K562 (cell line): ENCODE results near the gene SCN4A. TPM values are rescaled to one million over a fixed set of nuclear protein-coding genes. Genes with fewer than 3 reads are reported as not detected.

Source experiments
- ATAC-seq: fragments of 200-7000 bp; cut with Tn5 transposase; 3 replicates; pipeline ENCODE4 v1.9.1; 2020; ENCODE audit warnings: moderate library complexity
- BruUV-seq: library from RNA; stranded (reverse); fragments of 400-500 nt; replicated peaks from 2 replicates; lab custom pipeline; 2021; lab: Mats Ljungman, UMichigan
- CTCF ChIA-PET: fragments of 300-600 bp; formaldehyde crosslinking; extraction: SDS; loops from one replicate; lab custom pipeline; 2021; ENCODE audit warnings: low intra/inter-chr PET ratio; lab: Yijun Ruan, JAX
- POLR2A ChIA-PET: fragments of 300-600, 350-650 bp; sonication (Branson Sonifier 250); formaldehyde crosslinking; extraction: SDS; loops from one replicate; lab custom pipeline; 2021; ENCODE audit warnings: antibody characterized with exemption, inconsistent platforms; lab: Yijun Ruan, JAX
- DNase-seq, 4 experiments: peaks; one replicate each; pipeline versions ENCODE4 v3.0.0 to v3.0.0-alpha.2; 2011 to 2018; ENCODE audit warnings: low spot score in 3 of 4, mixed read lengths in 3 of 4; ENCODE audit errors: extremely low read depth in 1 of 4
- FAIRE-seq: peaks from 2 replicates; lab custom pipeline; 2011; peaks lifted over from hg19 to GRCh38; lab: Jason Lieb, UNC
- H2AFZ ChIP-seq: 2 replicates; pipeline ENCODE4 v1.6.0; 2011; ENCODE audit warnings: low read depth, low read length, control low read depth, inconsistent platforms
- H3K27ac ChIP-seq: fragments of 200-600 bp; 3 replicates; pipeline ENCODE4 v1.8.0; 2011; ENCODE audit warnings: low read depth, mild to moderate bottlenecking, control low read depth, inconsistent platforms, low read length, moderate library complexity, mixed read lengths; ENCODE audit errors: extremely low read depth
- H3K27me3 ChIP-seq, 2 experiments: fragments of 300-600 bp in 1 of 2; 2 replicates in 1 of 2; 3 replicates in 1 of 2; pipeline versions ENCODE4 v1.6.0 to v1.8.0; 2011; ENCODE audit warnings: inconsistent platforms in 2 of 2, low read length in 2 of 2, mild to moderate bottlenecking in 1 of 2, mixed read lengths in 1 of 2, moderate library complexity in 1 of 2; ENCODE audit not compliant: control insufficient read depth in 2 of 2, insufficient read depth in 2 of 2
- H3K36me3 ChIP-seq: fragments of 300-600 bp; 3 replicates; pipeline ENCODE4 v1.8.0; 2011; ENCODE audit warnings: mild to moderate bottlenecking, low read length, inconsistent platforms; ENCODE audit not compliant: control insufficient read depth, insufficient read depth
- H3K4me1 ChIP-seq, 2 experiments: fragments of 200-600 bp in 1 of 2; replicated peaks in 1 of 2; 2 replicates in 1 of 2; 3 replicates in 1 of 2; pipeline versions ENCODE4 v1.5.1 to v1.8.0; 2011; ENCODE audit warnings: inconsistent platforms in 2 of 2, low read length in 2 of 2, mild to moderate bottlenecking in 1 of 2, mixed read lengths in 1 of 2, moderate library complexity in 1 of 2; ENCODE audit not compliant: control insufficient read depth in 2 of 2, insufficient read depth in 2 of 2
- H3K4me2 ChIP-seq: 2 replicates; pipeline ENCODE4 v1.6.1; 2011; ENCODE audit warnings: low read length, control low read depth, inconsistent platforms, mixed read lengths; ENCODE audit not compliant: insufficient read depth
- H3K4me3 ChIP-seq: fragments of 200-600 bp; sonication (generic), shearing (Covaris generic); 2 replicates; pipeline ENCODE4 v1.5.1; 2016; ENCODE audit warnings: control low read depth, inconsistent platforms
- H3K79me2 ChIP-seq: fragments of 200-600 bp; 3 replicates; pipeline ENCODE4 v1.8.0; 2011; ENCODE audit warnings: low read length, inconsistent platforms; ENCODE audit not compliant: control insufficient read depth, insufficient read depth
- H3K9ac ChIP-seq, 2 experiments: 2 replicates each; pipeline versions ENCODE4 v1.6.0 to v1.6.1; 2011; ENCODE audit warnings: low read depth in 2 of 2, low read length in 2 of 2, control low read depth in 1 of 2, inconsistent platforms in 1 of 2, mild to moderate bottlenecking in 1 of 2, mixed read lengths in 1 of 2; ENCODE audit not compliant: insufficient read depth in 1 of 2
- H3K9me1 ChIP-seq: one replicate; pipeline ENCODE4 v1.6.0; 2011; ENCODE audit warnings: inconsistent platforms, mild to moderate bottlenecking, low read length, moderate library complexity; ENCODE audit not compliant: control insufficient read depth, insufficient read depth
- H3K9me3 ChIP-seq: replicated peaks from 2 replicates; pipeline ENCODE4 v1.5.1; 2011; ENCODE audit warnings: low read depth, low read length, inconsistent platforms; ENCODE audit not compliant: control insufficient read depth, insufficient read depth
- H4K20me1 ChIP-seq: replicated peaks from 2 replicates; pipeline ENCODE4 v1.6.1; 2011; ENCODE audit warnings: low read length, inconsistent platforms, mixed read lengths; ENCODE audit not compliant: control insufficient read depth, insufficient read depth
- BACH1 ChIP-seq: fragments of 200-800 bp; sonication (Bioruptor generic); IDR thresholded peaks from 2 replicates; pipeline ENCODE4 v1.6.1; 2016; ENCODE audit warnings: missing genetic modification characterization, missing compliant biosample characterization
- CAMTA2 ChIP-seq: fragments of 250-450 bp; sonication (Bioruptor Pico); conservative IDR thresholded peaks from 2 replicates; pipeline ENCODE4 v1.5.1; 2022
- POLR2A ChIP-seq: fragments of 450-650 bp; conservative IDR thresholded peaks from 2 replicates; pipeline ENCODE4 v1.6.1; 2016
- POLR2G ChIP-seq: fragments of 200-400 bp; formaldehyde crosslinking; IDR thresholded peaks from 2 replicates; pipeline ENCODE4 v1.6.1; 2017; ENCODE audit warnings: low read depth, mild to moderate bottlenecking, antibody characterized with exemption, low read length, moderate library complexity
- SMARCA5 ChIP-seq: fragments of 450-650 bp; IDR thresholded peaks from 2 replicates; pipeline ENCODE4 v1.6.1; 2016
- TRIM24 ChIP-seq, 2 experiments: fragments of 450-650 bp; IDR thresholded peaks; 2 replicates each; pipeline ENCODE4 v1.6.1; 2016
- YBX1 ChIP-seq: fragments of 450-650 bp; IDR thresholded peaks from 2 replicates; pipeline ENCODE4 v1.7.1; 2016; ENCODE audit warnings: mild to moderate bottlenecking
- ZBED1 ChIP-seq: IDR thresholded peaks from 2 replicates; pipeline ENCODE4 v1.6.1; 2014
- WGBS: fragments of 100-300 bp; shearing (Covaris generic); methylation state at CpG from one replicate; pipeline ENCODE4 v1.1.6; 2016; ENCODE audit warnings: low coverage, mixed read lengths; ENCODE audit not compliant: insufficient coverage; ENCODE audit errors: missing lambda C conversion rate; 5-methylcytosine and 5-hydroxymethylcytosine counted together
- in situ Hi-C: fragments of 300-500 bp; cut with MboI; formaldehyde crosslinking; loops from 4 replicates; pipeline ENCODE4 v1.15.0; 2018; ENCODE audit warnings: inconsistent platforms, mixed read lengths
- intact Hi-C: fragments of 100-400 bp; cut with micrococcal nuclease; formaldehyde crosslinking; loops from 2 replicates; pipeline ENCODE4 v1.14.2; 2022
- polyA plus RNA-seq, 8 experiments: library from polyadenylated mRNA; depleted of rRNA in 4 of 8; stranded (reverse) in 5 of 8; unstranded in 3 of 8; fragments of >200 nt; fragmentation: Nextera tagmentation in 2 of 8; fragmentation: Illumina TruSeq in 1 of 8; extraction: Ambion mirVana in 2 of 8; extraction: Trizol in 1 of 8; gene quantifications; 2 replicates each; pipeline versions ENCODE4 v1.2.1 to v1.2.3, GENCODE V29; 2011 to 2014; ENCODE audit warnings: inconsistent platforms in 1 of 8, missing spikeins in 1 of 8
- total RNA-seq, 7 experiments: library from RNA; depleted of rRNA in 6 of 7; stranded (reverse); fragments of >200 nt in 6 of 7; fragmentation: Illumina TruSeq in 2 of 7; extraction: Trizol in 2 of 7; gene quantifications; 2 replicates each; pipeline versions ENCODE4 v1.2.1 to v1.2.3, GENCODE V29; 2011 to 2021; ENCODE audit warnings: low replicate concordance in 1 of 7
- TF ChIP-seq, protein P1 (sequence below): fragments of 250-450 bp; sonication (Bioruptor Pico); IDR thresholded peaks from 2 replicates; pipeline ENCODE4 v1.9.0; 2021; ENCODE audit warnings: mild to moderate bottlenecking, inconsistent platforms
- TF ChIP-seq, protein P2 (sequence below): fragments of 250-450 bp; sonication (Bioruptor Pico); IDR thresholded peaks from 2 replicates; pipeline ENCODE4 v1.4.0; 2020; ENCODE audit warnings: borderline replicate concordance

SCN4A gene
- total and polyA plus RNA-seq, 9 of the 15 experiments (the other 6 are each of a cell fraction or from before 2014, with no cell fraction given) = 0.29 to 2.6 (median 1.4) TPM

DNA sequence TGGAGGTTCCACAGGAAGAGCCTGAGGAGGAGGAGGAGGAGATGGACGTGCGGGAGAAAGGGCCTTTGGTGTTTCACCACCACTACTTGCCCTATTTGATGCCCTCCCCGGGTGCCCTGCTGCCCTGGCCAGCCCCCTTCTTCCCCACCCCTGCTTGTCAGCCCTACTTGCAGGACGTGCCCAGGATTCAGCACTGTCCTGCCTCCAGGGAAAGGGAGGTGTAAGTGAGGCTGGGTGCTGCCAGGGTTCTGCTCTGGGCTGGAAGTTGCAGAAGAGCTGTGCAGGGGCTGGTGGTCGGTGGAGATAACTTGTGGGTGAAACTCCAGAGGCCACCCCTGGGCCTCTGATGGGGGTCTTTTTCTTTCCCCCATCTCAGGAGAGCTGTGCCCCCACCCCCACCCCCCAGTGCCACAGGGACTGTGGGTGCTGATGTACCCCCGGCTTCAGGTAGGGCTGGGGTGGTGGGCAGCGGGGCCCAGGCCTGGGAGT is 28.4 kb upstream of the SCN4A start:
- Histone ChIP-seq H3K9me3 (no peaks in the 10 kb centered on the region), H3K27ac (no peak overlapping the region), H3K4me3 (no peak overlapping the region), H2AFZ (no peak overlapping the region), H3K27me3 (no peaks in the 10 kb centered on the region; a peak in 1 of 5 replicates), H3K4me2 (no peak overlapping the region), H3K79me2 (peaks cover 15% of the 10 kb centered on the region), H3K9me1 (no peaks in the 10 kb centered on the region), H3K9ac (peak overlapping the region in 1 of 2 experiments; percentile 71; a peak in 1 of 4 replicates), H3K36me3 (peaks cover 31% of the 10 kb centered on the region), H3K4me1 (peaks cover 11 to 70% of the 10 kb centered on the region in 2 experiments), H4K20me1 (no peaks in the 10 kb centered on the region)
- no TSS peak for BruUV-seq
- 51% methylated on average over 3 of the region's 7 CpGs for WGBS
- FAIRE-seq = no peak
- intact Hi-C loops (no loop called here), in situ Hi-C loops (no loop called here)
- ATAC-seq = no peak; the same call in 2 of the 3 replicates
- peak in 2 of 4 experiments; percentile 5 to 11 for DNase-seq
- POLR2A ChIA-PET = interaction anchor here (0.6 to 1.0 kb wide), 2 partner anchors 15 to 71 kb away, joined by 3 to 4 read pairs; no protein-coding TSS in a partner anchor
- CTCF ChIA-PET = no interaction called here
- peak; percentile 51; the same call in 1 of the 2 replicates for TF ChIP-seq POLR2G
- TF ChIP-seq BACH1 (tag) = no peak
- 0 out of 2 replicates have a peak, but pooled peaks have one; percentile 35 for TF ChIP-seq POLR2A

DNA sequence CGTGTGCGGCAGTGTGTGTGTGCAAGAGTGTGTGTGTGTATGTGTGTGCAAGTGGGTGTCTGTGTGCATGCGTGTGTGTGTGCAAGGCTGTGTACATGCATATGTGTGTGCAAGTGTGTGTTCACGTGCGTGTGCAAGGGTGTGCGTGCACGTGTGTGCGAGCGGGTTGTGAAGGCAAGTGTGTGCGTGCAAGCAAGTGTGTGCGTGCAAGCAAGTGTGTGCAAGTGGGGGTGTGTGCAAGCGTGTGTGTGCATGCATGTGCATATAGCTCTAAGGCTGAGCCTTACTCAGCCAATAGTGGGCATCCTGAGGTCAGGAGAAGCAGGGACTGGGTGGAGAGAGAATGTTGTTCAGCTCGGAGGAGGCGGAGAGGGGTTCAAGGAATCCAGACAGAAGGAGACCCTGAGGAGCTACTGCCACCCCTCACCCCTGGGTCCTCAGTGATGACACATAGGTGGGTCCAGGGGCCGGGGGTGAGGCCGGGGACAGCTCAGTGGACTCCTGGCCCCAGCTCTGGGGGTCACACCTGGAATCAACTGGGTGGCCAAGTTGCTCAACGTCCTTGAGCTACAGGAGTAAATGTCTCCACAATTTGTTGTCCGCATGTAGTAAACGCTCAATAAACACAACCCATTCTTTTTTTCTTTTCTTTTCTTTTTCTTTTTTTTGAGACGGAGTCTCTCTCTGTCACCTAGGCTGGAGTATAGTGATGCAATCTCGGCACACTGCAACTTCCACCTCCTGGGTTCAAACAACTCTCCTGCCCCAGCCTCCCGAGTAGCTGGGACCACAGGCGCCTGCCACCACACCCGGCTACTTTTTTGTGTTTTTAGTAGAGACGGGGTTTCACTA is 27.2 kb upstream of the SCN4A start:
- in situ Hi-C loops (no loop called here), intact Hi-C loops (no loop called here)
- H3K4me3 ChIP-seq = no peak overlapping the region
- WGBS = 45% methylated on average over 23 of the region's 25 CpGs
- no peaks in the 10 kb centered on the region; a peak in 1 of 5 replicates for H3K27me3 ChIP-seq
- DNase-seq = peak in 2 of 4 experiments; percentile 6 to 8
- CTCF ChIA-PET = no interaction called here
- BruUV-seq = no TSS peak
- H3K9me1 ChIP-seq = no peaks in the 10 kb centered on the region
- H3K9me3 ChIP-seq = no peaks in the 10 kb centered on the region
- H3K27ac ChIP-seq = no peak overlapping the region
- H3K36me3 ChIP-seq = peaks cover 25% of the 10 kb centered on the region
- no peaks in the 10 kb centered on the region for H4K20me1 ChIP-seq
- ATAC-seq = no peak; the same call in 2 of the 3 replicates
- no peak overlapping the region for H2AFZ ChIP-seq
- no peak for FAIRE-seq
- POLR2A ChIA-PET = interaction anchor here (0.6 to 1.2 kb wide), 6 partner anchors 10 to 236 kb away, joined by 3 to 5 read pairs (median 3); no protein-coding TSS in a partner anchor
- peaks cover 6 to 59% of the 10 kb centered on the region in 2 experiments for H3K4me1 ChIP-seq
- no peak overlapping the region for H3K9ac ChIP-seq
- H3K79me2 ChIP-seq = peaks cover 3% of the 10 kb centered on the region; the same call in 2 of the 3 replicates
- H3K4me2 ChIP-seq = no peak overlapping the region
- TF ChIP-seq, protein P1, sequence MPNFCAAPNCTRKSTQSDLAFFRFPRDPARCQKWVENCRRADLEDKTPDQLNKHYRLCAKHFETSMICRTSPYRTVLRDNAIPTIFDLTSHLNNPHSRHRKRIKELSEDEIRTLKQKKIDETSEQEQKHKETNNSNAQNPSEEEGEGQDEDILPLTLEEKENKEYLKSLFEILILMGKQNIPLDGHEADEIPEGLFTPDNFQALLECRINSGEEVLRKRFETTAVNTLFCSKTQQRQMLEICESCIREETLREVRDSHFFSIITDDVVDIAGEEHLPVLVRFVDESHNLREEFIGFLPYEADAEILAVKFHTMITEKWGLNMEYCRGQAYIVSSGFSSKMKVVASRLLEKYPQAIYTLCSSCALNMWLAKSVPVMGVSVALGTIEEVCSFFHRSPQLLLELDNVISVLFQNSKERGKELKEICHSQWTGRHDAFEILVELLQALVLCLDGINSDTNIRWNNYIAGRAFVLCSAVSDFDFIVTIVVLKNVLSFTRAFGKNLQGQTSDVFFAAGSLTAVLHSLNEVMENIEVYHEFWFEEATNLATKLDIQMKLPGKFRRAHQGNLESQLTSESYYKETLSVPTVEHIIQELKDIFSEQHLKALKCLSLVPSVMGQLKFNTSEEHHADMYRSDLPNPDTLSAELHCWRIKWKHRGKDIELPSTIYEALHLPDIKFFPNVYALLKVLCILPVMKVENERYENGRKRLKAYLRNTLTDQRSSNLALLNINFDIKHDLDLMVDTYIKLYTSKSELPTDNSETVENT = no peak
- TF ChIP-seq ZBED1 = no peak
- TF ChIP-seq CAMTA2 (CRISPR knock-in tag) = no peak
- TF ChIP-seq SMARCA5 = peak; percentile 36; the same call in 1 of the 2 replicates
- TF ChIP-seq YBX1 = no peak
- peak in 1 of 2 experiments; percentile 16; a peak in 1 of 4 replicates for TF ChIP-seq TRIM24 (IDR thresholded peaks at IDR 0.05)
- TF ChIP-seq, protein P2, sequence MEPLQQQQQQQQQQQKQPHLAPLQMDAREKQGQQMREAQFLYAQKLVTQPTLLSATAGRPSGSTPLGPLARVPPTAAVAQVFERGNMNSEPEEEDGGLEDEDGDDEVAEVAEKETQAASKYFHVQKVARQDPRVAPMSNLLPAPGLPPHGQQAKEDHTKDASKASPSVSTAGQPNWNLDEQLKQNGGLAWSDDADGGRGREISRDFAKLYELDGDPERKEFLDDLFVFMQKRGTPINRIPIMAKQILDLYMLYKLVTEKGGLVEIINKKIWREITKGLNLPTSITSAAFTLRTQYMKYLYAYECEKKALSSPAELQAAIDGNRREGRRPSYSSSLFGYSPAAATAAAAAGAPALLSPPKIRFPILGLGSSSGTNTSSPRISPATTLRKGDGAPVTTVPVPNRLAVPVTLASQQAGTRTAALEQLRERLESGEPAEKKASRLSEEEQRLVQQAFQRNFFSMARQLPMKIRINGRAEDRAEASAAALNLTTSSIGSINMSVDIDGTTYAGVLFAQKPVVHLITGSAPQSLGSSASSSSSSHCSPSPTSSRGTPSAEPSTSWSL = no peak
